ENCODE measurements around the gene DUSP28. TPM values are rescaled to one million over a fixed set of nuclear protein-coding genes. Genes with fewer than 3 reads are reported as not detected.

DUSP28 gene
- total RNA-seq, 1 experiment from 2014 or later: 8.6 TPM

GRCh38 chr2:240594511-240595380, 34.6 kb downstream of the DUSP28 start:
- Histone ChIP-seq H3K4me3 (no peak overlapping the region), H3K27ac (no peak overlapping the region), H3K4me1 (replicated peaks) (no peaks in the 10 kb centered on the region), H3K27me3 (replicated peaks) (no peaks in the 10 kb centered on the region), H3K36me3 (peaks cover 23% of the 10 kb centered on the region; the same call in 1 of the 2 replicates), H3K9me3 (replicated peaks) (no peaks in the 10 kb centered on the region)
- no peak for DNase-seq (ENCODE audit: low read depth in 1 of 2, low spot score in 2 of 2)

GRCh38 chr2:240595381-240596079, 35.4 kb downstream of the DUSP28 start:
- H3K27ac ChIP-seq: no peak overlapping the region
- DNase-seq (ENCODE audit: low read depth in 1 of 2, low spot score in 2 of 2): no peak
- no peaks in the 10 kb centered on the region for H3K4me1 ChIP-seq (replicated peaks)
- no peak overlapping the region for H3K4me3 ChIP-seq
- H3K27me3 ChIP-seq (replicated peaks): no peaks in the 10 kb centered on the region
- no peaks in the 10 kb centered on the region for H3K9me3 ChIP-seq (replicated peaks)
- H3K36me3 ChIP-seq: peaks cover 23% of the 10 kb centered on the region; the same call in 1 of the 2 replicates

- Histone ChIP-seq H3K27ac (no peak overlapping the region), H3K4me3 (no peak overlapping the region), H3K4me1 (replicated peaks) (no peaks in the 10 kb centered on the region), H3K9me3 (replicated peaks) (no peaks in the 10 kb centered on the region), H3K27me3 (replicated peaks) (no peaks in the 10 kb centered on the region), H3K36me3 (peaks cover 20% of the 10 kb centered on the region; the same call in 1 of the 2 replicates)
- DNase-seq (ENCODE audit: low read depth in 1 of 2, low spot score in 2 of 2): no peak
Measured at GRCh38 chr2:240596080-240596460, 35.9 kb downstream of the DUSP28 start.

DNA sequence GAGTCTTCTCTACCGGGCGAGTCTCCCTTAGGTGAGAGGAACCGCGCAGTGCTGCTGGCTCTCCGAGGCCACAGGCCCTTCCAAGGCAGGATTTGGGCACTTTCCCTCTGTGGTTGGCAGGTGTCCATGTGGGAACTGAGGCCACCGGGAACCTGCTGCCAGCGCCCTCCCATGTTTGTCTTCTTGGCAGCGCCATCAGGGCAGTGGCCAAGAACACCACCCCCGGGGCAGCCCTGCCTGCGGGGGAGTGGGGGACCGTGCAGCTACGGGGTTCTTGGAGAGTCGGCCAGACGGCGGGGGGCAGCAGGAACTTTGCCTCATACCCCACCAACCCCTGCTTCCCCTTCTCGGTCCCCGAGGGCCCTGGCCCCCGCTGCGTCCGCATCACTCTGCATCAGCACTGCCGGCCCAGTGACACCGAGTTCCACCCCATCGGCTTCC, 36.4 kb downstream of the DUSP28 start:
- Histone ChIP-seq H3K27me3 (replicated peaks) (no peaks in the 10 kb centered on the region), H3K4me1 (replicated peaks) (no peaks in the 10 kb centered on the region), H3K27ac (no peak overlapping the region), H3K9me3 (replicated peaks) (no peaks in the 10 kb centered on the region), H3K36me3 (peaks cover 18% of the 10 kb centered on the region; the same call in 1 of the 2 replicates), H3K4me3 (no peak overlapping the region)
- no peak for DNase-seq (ENCODE audit: low read depth in 1 of 2, low spot score in 2 of 2)

DNA sequence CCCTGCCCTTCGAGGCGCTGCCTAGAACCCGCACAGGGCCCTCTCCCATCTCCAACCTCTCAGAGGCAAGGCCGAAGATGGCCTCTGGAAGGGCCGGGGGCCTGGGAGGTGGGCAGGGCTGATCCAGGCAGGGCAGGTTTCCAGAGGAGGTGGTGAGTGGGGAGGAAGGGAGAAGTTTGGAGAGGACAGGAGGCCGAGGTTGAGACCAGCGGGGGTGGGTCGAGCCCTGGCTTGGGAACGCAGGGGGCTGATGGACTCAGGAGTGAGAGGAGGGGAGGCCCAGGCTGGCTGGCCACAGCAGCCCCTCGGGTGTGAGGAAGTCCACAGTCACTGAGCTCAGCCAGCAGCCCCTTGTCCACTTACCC, 36.9 kb downstream of the DUSP28 start:
- Histone ChIP-seq H3K27ac (no peak overlapping the region), H3K9me3 (replicated peaks) (no peaks in the 10 kb centered on the region), H3K36me3 (peaks cover 15% of the 10 kb centered on the region; the same call in 1 of the 2 replicates), H3K4me3 (no peak overlapping the region), H3K27me3 (replicated peaks) (no peaks in the 10 kb centered on the region), H3K4me1 (replicated peaks) (no peaks in the 10 kb centered on the region)
- no peak for DNase-seq (ENCODE audit: low read depth in 1 of 2, low spot score in 2 of 2)

DNA sequence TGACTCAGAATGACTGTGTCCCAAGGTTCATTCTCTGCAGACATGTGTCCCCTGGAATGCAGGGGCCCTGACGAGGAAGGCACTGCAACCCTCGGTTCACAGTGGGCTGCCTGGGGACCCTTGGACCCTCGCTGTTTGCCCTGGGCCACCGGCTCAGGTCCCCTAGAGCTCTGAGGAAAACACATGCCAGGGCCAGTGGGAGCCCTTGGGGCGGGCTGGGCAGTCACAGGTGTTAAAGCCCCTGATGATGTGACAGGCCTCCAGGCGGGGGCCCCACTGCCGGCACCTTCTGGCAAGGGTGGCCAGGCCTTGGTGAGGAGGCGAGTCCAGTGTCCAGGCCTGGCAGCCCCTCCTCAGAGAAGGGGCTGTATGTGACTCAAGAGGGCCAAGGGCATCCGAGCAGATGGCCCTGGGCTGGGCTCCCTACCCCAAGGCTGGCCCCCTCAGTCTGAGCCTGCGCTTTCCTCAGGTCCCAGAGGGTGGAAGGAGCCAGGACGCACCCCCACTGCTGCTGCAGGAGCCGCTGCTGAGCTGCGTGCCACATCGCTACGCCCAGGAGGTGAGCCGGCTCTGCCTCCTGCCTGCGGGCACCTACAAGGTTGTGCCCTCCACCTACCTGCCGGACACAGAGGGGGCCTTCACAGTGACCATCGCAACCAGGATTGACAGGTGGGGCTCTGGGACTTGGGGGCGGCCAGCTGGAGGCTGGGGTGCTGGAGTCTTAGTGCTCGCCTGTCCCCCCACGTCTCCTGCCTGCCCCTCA, 37.4 kb downstream of the DUSP28 start:
- Histone ChIP-seq H3K9me3 (replicated peaks) (no peaks in the 10 kb centered on the region), H3K27ac (no peak overlapping the region)

GRCh38 chr2:240598311-240598911, 38.3 kb downstream of the DUSP28 start:
- DNase-seq (ENCODE audit: low read depth in 1 of 2, low spot score in 2 of 2): no peak
- H3K27ac ChIP-seq: no peak overlapping the region
- peaks cover 12% of the 10 kb centered on the region; the same call in 1 of the 2 replicates for H3K36me3 ChIP-seq
- H3K27me3 ChIP-seq (replicated peaks): no peaks in the 10 kb centered on the region
- no peaks in the 10 kb centered on the region for H3K4me1 ChIP-seq (replicated peaks)
- no peak overlapping the region for H3K4me3 ChIP-seq
- H3K9me3 ChIP-seq (replicated peaks): no peaks in the 10 kb centered on the region

More for the DNA sequence above, 37.4 kb downstream of the DUSP28 start:
- peaks cover 12% of the 10 kb centered on the region; the same call in 1 of the 2 replicates for H3K36me3 ChIP-seq
- no peak overlapping the region for H3K4me3 ChIP-seq
- no peaks in the 10 kb centered on the region for H3K4me1 ChIP-seq (replicated peaks)
- no peaks in the 10 kb centered on the region for H3K27me3 ChIP-seq (replicated peaks)
- no peak for DNase-seq (ENCODE audit: low read depth in 1 of 2, low spot score in 2 of 2)

- DNase-seq (ENCODE audit: low read depth in 1 of 2, low spot score in 2 of 2): no peak
- Histone ChIP-seq H3K27me3 (replicated peaks) (no peaks in the 10 kb centered on the region), H3K9me3 (replicated peaks) (no peaks in the 10 kb centered on the region)
Measured at GRCh38 chr2:240599141-240599583, 39.0 kb downstream of the DUSP28 start.

GRCh38 chr2:240600451-240600961, 40.3 kb downstream of the DUSP28 start:
- no peak overlapping the region for H3K27ac ChIP-seq
- no peak for DNase-seq (ENCODE audit: low read depth in 1 of 2, low spot score in 2 of 2)
- no peak overlapping the region for H3K4me3 ChIP-seq
- no peaks in the 10 kb centered on the region for H3K27me3 ChIP-seq (replicated peaks)
- peaks cover 3% of the 10 kb centered on the region; the same call in 1 of the 2 replicates for H3K4me1 ChIP-seq (replicated peaks)
- H3K36me3 ChIP-seq: peaks cover 9% of the 10 kb centered on the region; the same call in 1 of the 2 replicates
- no peaks in the 10 kb centered on the region for H3K9me3 ChIP-seq (replicated peaks)

More at GRCh38 chr2:240599141-240599583, 39.0 kb downstream of the DUSP28 start:
- Histone ChIP-seq H3K4me3 (no peak overlapping the region), H3K27ac (no peak overlapping the region), H3K36me3 (peaks cover 12% of the 10 kb centered on the region; the same call in 1 of the 2 replicates), H3K4me1 (replicated peaks) (no peaks in the 10 kb centered on the region)

DNA sequence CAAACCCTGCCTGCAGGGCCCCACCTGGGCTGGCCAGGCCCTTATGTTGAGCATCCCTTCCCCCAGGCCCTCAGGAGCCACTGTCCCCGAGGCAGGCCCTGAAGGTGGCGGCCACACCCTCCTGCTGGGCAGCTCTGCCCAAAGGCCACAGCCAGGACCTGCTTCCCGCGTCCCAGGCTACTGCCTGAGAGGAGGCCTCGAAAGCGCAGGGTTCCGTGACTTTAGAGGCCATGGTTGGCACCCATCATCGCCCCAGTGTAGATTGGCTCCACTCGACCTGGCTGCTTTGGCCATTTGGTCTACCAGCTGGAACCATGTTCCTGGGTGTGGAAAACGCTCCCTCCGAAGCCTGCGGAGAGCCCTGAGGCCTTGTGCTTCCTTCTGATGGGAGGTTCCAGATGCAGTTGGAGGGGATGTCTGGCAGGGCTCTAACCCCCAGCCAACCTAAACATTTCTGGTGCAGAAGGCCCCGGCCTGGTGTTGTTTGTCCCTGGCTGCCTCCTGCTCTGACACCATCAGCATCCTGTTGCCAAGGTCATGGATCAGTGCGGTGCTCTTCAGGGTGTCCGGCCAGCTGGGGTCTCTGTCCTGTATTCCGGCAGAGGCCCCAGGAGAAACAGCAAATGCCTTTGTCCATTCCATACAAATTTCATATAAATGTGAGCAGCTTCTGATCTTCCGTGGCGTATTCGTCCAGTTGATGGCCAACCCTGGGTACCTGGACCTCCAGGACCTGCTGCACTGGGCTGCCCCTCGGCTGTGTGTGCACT, 41.1 kb downstream of the DUSP28 start:
- Histone ChIP-seq H3K27me3 (replicated peaks) (no peaks in the 10 kb centered on the region), H3K4me3 (no peak overlapping the region), H3K9me3 (replicated peaks) (no peaks in the 10 kb centered on the region), H3K4me1 (replicated peaks) (peaks cover 3% of the 10 kb centered on the region; the same call in 1 of the 2 replicates), H3K27ac (no peak overlapping the region), H3K36me3 (peaks cover 2% of the 10 kb centered on the region; the same call in 1 of the 2 replicates)
- DNase-seq (ENCODE audit: low read depth in 1 of 2, low spot score in 2 of 2): no peak

GRCh38 chr2:240601831-240602160, 41.6 kb downstream of the DUSP28 start:
- no peaks in the 10 kb centered on the region; the same call in 1 of the 2 replicates for H3K36me3 ChIP-seq
- H3K27ac ChIP-seq: no peak overlapping the region
- peaks cover 3% of the 10 kb centered on the region; the same call in 1 of the 2 replicates for H3K4me1 ChIP-seq (replicated peaks)
- H3K4me3 ChIP-seq: no peak overlapping the region
- DNase-seq (ENCODE audit: low read depth in 1 of 2, low spot score in 2 of 2): no peak
- H3K27me3 ChIP-seq (replicated peaks): no peaks in the 10 kb centered on the region
- no peaks in the 10 kb centered on the region for H3K9me3 ChIP-seq (replicated peaks)

- no peak overlapping the region for H3K4me3 ChIP-seq
- H3K27ac ChIP-seq: no peak overlapping the region
- no peaks in the 10 kb centered on the region for H3K27me3 ChIP-seq (replicated peaks)
- no peaks in the 10 kb centered on the region; the same call in 1 of the 2 replicates for H3K36me3 ChIP-seq
- no peaks in the 10 kb centered on the region for H3K9me3 ChIP-seq (replicated peaks)
- DNase-seq (ENCODE audit: low read depth in 1 of 2, low spot score in 2 of 2): no peak
- H3K4me1 ChIP-seq (replicated peaks): peaks cover 3% of the 10 kb centered on the region; the same call in 1 of the 2 replicates
Measured at GRCh38 chr2:240602266-240603050, 42.3 kb downstream of the DUSP28 start.

Measured in SJSA1 (cell line).